Ammon's horn (tissue), 1 donor: ENCODE results near the gene TMEM37.
A peak's percentile ranks its signal among the peaks of the same experiment; 100 is the strongest.

Source experiments
- DNase-seq: peaks from one replicate; pipeline ENCODE4 v3.0.0-alpha.2; 2016; ENCODE audit warnings: low spot score

The TMEM37 gene

GRCh38 chr2:119478188-119478977, 46.7 kb downstream of the TMEM37 start:
- DNase-seq, result no peak

- DNase-seq, result no peak
Measured at GRCh38 chr2:119478978-119479295, 47.3 kb downstream of the TMEM37 start.

DNA sequence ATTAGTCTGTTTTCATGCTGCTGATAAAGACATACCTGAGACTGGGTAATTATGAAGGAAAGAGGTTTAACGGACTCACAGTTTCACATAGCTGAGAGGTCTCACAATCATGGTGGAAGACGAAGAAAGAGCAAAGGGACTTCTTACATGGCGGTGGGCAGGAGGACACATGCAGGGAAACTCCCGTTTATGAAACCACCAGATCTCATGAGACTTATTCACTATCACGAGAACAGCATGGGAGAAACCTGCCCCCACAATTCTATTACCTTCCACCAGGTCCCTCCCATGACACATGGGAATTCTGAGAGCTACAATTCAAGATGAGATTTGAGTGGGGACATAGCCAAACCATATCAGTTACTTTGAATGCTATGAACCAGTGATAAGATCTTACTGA, 48.5 kb downstream of the TMEM37 start:
- DNase-seq, result no peak

DNA sequence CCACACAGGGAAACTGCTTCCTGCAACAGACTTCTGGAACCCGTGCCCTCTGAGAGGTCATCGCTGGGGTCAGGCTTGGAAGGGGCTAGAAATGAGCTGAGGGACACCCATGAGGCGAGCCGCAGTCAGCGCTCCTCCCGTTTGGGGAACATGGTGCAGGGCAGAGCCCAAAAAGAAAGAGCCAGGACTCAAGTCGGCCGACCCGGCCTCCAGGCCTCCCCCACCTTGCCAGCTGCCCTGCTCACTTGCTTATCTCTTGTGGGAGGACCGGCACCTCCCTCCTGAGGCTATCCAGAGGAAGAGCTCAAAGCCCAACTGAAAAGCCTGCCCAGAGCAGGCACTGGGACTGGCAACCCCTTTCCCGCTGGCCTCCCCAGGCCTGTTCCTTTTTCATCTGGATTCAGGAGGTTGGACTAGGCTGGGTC, 49.1 kb downstream of the TMEM37 start:
- peak; percentile 0 for DNase-seq

DNA sequence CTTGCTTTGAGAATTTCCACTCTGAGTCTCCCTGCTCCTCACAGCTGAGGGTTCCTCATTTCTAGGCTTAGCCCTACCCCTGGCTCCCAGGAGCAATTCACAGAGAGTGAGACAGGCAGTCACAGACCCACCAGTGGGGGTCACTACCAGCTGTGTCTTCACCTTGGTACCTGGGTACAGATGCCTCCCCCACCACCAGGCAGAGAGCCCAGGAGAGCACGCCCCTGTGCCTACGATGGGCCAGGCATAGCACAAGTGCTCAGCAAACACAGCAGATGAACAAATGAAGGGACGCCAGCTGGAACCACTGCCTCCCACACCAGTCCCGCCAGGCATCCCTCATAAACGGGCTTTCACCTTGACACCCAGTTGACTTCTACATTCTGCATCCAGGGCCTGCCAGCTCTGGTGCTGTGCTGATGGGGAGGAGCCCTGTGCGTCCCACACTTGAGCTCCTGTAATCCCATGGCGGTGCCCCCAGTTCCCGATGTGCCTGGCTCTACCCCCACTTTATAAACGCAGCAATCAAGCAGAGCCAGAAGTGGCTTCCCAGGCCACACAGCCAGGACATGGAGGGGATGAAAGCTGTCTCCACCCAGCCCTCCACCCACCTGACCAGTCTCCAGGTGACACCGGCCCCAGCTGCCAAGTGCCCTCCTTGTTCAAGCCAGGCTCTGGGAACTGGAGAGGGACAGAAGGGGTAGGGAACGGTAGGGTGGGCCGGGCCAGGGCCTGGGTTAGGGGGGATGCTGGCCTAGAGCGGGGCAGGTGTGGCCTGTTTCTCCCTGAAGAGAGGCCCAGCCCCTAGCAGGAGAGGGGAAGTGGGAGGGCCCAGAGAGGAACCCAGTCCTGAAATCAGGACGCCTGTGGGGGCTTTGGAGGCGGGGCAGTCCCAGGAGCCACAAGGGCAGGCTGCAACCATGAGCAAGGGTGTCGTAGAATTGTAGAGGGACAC, 50.1 kb downstream of the TMEM37 start:
- DNase-seq, result no peak

GRCh38 chr2:119482481-119483394, 51.1 kb downstream of the TMEM37 start:
- DNase-seq, result peak; percentile 0

DNA sequence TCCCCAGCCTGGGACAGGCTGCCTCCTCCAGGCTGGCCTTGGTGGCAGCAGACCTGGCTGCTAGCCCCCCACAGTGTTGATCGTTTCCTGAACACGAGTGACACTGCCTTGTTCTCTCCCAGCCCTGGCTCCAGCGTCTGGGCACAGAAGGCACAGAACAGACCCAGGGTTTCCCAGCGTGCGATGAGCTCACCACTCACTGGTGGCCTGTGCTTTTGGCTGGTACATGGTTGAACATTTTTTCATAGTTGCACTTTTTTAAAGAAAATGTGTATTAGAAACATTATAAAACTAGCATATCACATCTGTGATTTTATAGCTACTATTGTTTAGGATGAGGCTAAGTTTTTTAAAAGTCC, 51.7 kb downstream of the TMEM37 start:
- DNase-seq, result no peak

- peak; percentile 0 for DNase-seq
Measured at GRCh38 chr2:119483896-119484718, 52.5 kb downstream of the TMEM37 start.

DNA sequence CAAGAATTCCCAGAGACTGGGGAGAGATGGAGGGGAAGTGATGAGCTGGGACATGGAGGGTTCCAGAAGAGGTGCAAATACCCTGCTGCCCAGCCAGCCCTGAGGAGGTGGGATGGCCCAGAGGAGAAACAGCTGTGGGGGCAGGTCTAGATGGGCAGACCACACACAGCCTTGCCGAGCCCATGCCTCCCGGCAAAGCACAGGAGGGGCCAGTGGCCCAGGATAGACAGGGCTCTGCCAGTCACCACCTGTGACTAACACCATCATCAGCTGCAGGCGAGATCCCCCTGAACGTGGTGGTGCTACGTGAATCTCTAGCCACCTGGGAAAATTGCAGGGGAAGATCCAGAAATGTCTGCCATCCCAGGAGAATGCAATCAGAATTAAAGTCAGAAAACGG, 53.2 kb downstream of the TMEM37 start:
- DNase-seq, result no peak

DNA sequence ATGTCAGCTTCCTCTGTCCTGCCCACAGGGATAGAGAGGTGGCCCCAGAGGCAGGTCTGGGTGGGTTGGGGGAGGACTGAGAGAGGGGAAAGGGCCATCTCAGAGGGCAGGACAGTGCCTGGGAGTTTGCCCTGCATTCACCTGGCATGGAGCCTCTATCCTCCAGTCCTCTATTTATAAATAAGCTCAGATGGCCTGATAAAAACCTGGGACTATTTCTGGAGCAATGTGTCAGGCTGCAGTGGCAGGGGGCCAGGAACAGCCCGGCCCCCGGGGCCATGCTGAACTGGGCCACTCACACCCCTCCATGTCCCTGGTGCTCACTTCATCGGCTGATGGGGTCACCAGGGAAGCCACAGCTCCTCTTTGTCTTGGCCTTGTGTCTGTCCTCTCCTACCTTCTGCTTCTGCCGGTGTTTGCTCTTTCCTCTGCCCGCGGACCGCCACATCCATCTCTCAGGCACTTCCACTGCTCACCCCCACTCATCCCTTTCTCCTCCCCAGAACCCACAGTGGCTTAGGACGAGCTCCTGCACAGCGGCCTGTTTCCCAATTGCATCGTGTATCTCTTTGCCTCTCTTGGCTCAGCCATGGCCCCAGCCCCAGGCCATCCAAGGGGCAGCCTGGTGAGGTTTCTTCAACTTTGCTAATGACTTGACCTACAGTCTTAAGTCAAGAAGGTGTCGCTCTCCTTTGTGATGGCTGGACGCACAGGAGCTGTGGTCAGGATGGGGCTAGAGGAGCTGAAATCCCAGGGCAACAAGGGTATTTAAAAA, 53.9 kb downstream of the TMEM37 start:
- DNase-seq, result no peak

DNA sequence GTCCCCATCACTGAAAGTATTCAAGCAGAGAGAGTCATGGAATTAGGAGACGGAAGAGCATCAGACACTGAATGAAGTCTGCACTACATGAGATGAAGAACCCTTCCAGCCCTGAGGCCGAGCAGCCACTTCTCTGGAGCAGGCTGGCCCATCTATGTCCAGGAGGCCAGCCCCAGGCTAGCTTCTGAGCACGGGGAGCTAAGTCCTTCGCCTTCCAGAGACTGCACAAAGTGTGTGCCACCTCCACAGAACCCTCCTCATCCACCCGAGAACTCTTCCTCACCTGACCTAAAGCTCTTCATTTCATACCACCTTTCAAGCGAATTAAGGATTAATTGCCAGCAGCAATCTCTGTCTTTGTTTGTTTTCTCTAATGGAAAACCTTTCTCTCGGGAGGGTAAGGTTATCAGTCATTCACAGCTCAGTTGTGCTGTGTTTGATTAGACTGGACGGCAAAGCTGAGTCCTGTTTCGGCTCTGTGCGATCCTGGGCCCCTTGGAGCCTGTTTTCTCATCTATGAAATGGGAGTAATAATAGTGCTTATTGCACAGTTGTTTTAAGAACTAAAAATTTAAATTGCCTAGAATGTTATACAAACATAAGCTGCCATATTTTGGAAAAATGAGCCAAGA, 54.7 kb downstream of the TMEM37 start:
- DNase-seq, result no peak

- no peak for DNase-seq
Measured at GRCh38 chr2:119486886-119487285, 55.2 kb downstream of the TMEM37 start.

- DNase-seq, result no peak
Measured at GRCh38 chr2:119487434-119488244, 56.0 kb downstream of the TMEM37 start.
